Measurements from ENCODE around the gene HS1BP3. TPM values are rescaled to one million over a fixed set of nuclear protein-coding genes. Genes with fewer than 3 reads are reported as not detected.

The HS1BP3 gene
- total RNA-seq, 1 experiment from 2014 or later: 19.6 TPM

DNA sequence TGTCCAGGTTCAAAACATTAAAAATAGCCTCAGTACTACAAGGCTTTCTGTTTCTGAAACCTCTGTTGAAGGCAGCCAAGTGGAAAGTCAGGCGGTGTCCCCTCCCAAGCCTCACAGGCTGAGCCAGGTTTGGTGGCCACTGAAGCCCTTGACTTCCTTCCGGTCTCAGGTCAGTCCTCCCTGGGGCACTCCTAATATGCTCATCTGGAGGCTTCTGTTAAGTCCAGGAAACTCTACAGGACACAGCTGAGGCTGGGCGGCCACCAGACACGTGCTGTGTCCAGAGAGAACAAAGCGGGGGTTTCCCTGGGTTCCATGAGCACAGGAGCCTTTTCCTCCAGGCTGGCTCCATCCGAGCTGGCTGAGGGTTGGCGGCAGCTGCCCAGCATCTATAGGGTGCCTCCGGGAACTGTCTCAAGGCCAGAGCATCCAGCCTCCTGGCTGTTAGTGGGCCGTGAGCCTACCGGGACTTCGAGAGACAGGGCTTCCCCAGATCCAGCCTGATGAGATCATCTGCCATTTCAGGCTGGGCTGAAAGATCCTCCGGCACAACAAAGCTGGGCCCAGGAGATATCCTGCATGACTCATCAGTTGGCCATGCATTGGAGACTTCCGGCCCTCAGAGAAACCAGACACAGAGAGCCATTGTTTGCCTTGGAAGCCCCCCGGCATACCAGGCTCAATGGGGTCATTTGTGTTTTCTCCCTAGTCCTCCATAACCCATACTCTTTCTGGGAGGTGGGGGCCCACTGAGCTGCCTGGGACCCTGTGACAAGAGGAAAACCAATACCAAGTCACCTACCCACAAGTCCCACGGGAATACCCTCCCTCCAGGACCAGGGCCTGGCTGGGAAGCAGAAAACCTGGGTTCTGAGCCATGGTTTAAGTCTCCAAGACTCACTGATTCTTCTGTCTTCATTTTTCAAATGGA, 71.7 kb downstream of the HS1BP3 start:
- DNase-seq (peak; percentile 94), ATAC-seq (peak; percentile 47)
- peak overlapping the region; percentile 80 for H3K27ac ChIP-seq (ENCODE audit: low read length)
- H3F3A ChIP-seq (ENCODE audit: low read length, unreplicated experiment): peaks cover 3% of the 10 kb centered on the region
- peak overlapping the region; percentile 45 for H3K9ac ChIP-seq (ENCODE audit: low read length)
- H3K9me3 ChIP-seq (ENCODE audit: low read length): no peaks in the 10 kb centered on the region
- no peaks in the 10 kb centered on the region for H3K9me2 ChIP-seq (replicated peaks; ENCODE audit: low read length)
- TF ChIP-seq EZH2 (IDR thresholded peaks at IDR 0.05; ENCODE audit: low read length, unreplicated experiment) (no peak), CTCF (conservative IDR thresholded peaks at IDR 0.05; ENCODE audit: low read depth, low read length) (no peak), EZH2phosphoT487 (IDR thresholded peaks at IDR 0.05; ENCODE audit: borderline replicate concordance, low read length) (no peak)
- H2AFZ ChIP-seq (ENCODE audit: low read length): peak overlapping the region; percentile 18
- CTCF ChIA-PET: interaction anchor here (0.5 to 0.6 kb wide), 3 partner anchors 60 to 196 kb away, joined by 3 to 5 read pairs (median 4); no protein-coding TSS in a partner anchor
- peak overlapping the region; percentile 47 for H3K4me2 ChIP-seq (ENCODE audit: low read length)
- no peak overlapping the region for H3K4me3 ChIP-seq (ENCODE audit: low read length)
- H3K36me3 ChIP-seq (ENCODE audit: low read depth, low read length): no peaks in the 10 kb centered on the region
- no peaks in the 10 kb centered on the region for H4K20me1 ChIP-seq (ENCODE audit: low read length)
- POLR2A ChIA-PET (ENCODE audit: unreplicated experiment): interaction anchor here (0.6 to 1.2 kb wide), 3 partner anchors 16 to 132 kb away, joined by 3 to 9 read pairs (median 3); partner anchors contain the start of gene RHOB
- no TSS peak for BruUV-seq (replicated peaks)
- peaks cover 58% of the 10 kb centered on the region for H3K4me1 ChIP-seq (ENCODE audit: insufficient read depth, low read length)
- intact Hi-C loops (cut with micrococcal nuclease): no loop called here
- no peaks in the 10 kb centered on the region for H3K79me2 ChIP-seq (ENCODE audit: low read length)
- H3K27me3 ChIP-seq (ENCODE audit: low read length): no peaks in the 10 kb centered on the region

- no peak for DNase-seq
- ChIA-PET CTCF (no interaction called here), POLR2A (ENCODE audit: unreplicated experiment) (interaction anchor here (1.6 kb wide), 1 partner anchor 131 kb away, joined by 7 read pairs; the partner anchor contains the start of gene RHOB)
- TF ChIP-seq CTCF (conservative IDR thresholded peaks at IDR 0.05; ENCODE audit: low read depth, low read length): no peak
- TF ChIP-seq EZH2 (IDR thresholded peaks at IDR 0.05; ENCODE audit: low read length, unreplicated experiment): no peak
- TF ChIP-seq EZH2phosphoT487 (IDR thresholded peaks at IDR 0.05; ENCODE audit: borderline replicate concordance, low read length): no peak
- Histone ChIP-seq H4K20me1 (ENCODE audit: low read length) (no peaks in the 10 kb centered on the region), H3K27ac (ENCODE audit: low read length) (peak overlapping the region; percentile 80), H3K27me3 (ENCODE audit: low read length) (no peaks in the 10 kb centered on the region), H3K4me1 (ENCODE audit: insufficient read depth, low read length) (peaks cover 50% of the 10 kb centered on the region), H3K4me3 (ENCODE audit: low read length) (no peak overlapping the region), H3K36me3 (ENCODE audit: low read depth, low read length) (no peaks in the 10 kb centered on the region), H3F3A (ENCODE audit: low read length, unreplicated experiment) (peaks cover 3% of the 10 kb centered on the region), H3K9me3 (ENCODE audit: low read length) (no peaks in the 10 kb centered on the region), H3K79me2 (ENCODE audit: low read length) (no peaks in the 10 kb centered on the region), H2AFZ (ENCODE audit: low read length) (peak overlapping the region; percentile 18; the same call in 1 of the 2 replicates), H3K9ac (ENCODE audit: low read length) (peak overlapping the region; percentile 45; the same call in 1 of the 2 replicates), H3K4me2 (ENCODE audit: low read length) (peak overlapping the region; percentile 47), H3K9me2 (replicated peaks; ENCODE audit: low read length) (no peaks in the 10 kb centered on the region)
- no peak for ATAC-seq
- no TSS peak for BruUV-seq (replicated peaks)
- intact Hi-C loops (cut with micrococcal nuclease): no loop called here
Observed at GRCh38 chr2:20578266-20578894, 72.5 kb downstream of the HS1BP3 start.

All from PC-3 (cell line).